SJSA1 (cell line): ENCODE results near the gene NFYC. TPM values are rescaled to one million over a fixed set of nuclear protein-coding genes. Genes with fewer than 3 reads are reported as not detected.

Experiments used
- DNase-seq, 2 experiments: peaks; one replicate each; pipeline ENCODE4 v3.0.0-alpha.2; 2015 to 2020; ENCODE audit warnings: low spot score in 2 of 2, low read depth in 1 of 2
- H3K27ac ChIP-seq: fragments of 250-450 bp; sonication (Bioruptor Pico); 2 replicates; pipeline ENCODE4 v1.5.1; 2020; ENCODE audit warnings: mild to moderate bottlenecking, moderate library complexity
- H3K27me3 ChIP-seq: fragments of 250-450 bp; sonication (Bioruptor Pico); replicated peaks from 2 replicates; pipeline ENCODE4 v1.5.1; 2020; ENCODE audit warnings: mild to moderate bottlenecking, moderate library complexity
- H3K36me3 ChIP-seq: fragments of 250-450 bp; sonication (Bioruptor Pico); 2 replicates; pipeline ENCODE4 v1.5.1; 2020; ENCODE audit warnings: mild to moderate bottlenecking
- H3K4me1 ChIP-seq: fragments of 250-450 bp; sonication (Bioruptor Pico); replicated peaks from 2 replicates; pipeline ENCODE4 v1.6.1; 2021; ENCODE audit warnings: mild to moderate bottlenecking
- H3K4me3 ChIP-seq: fragments of 250-450 bp; sonication (Bioruptor Pico); 2 replicates; pipeline ENCODE4 v1.5.1; 2020; ENCODE audit warnings: mild to moderate bottlenecking
- H3K9me3 ChIP-seq: fragments of 250-450 bp; sonication (Bioruptor Pico); replicated peaks from 2 replicates; pipeline ENCODE4 v1.5.1; 2020; ENCODE audit warnings: mild to moderate bottlenecking
- total RNA-seq: library from RNA; depleted of rRNA; stranded (reverse); fragments of >200 nt; shearing (Covaris generic); gene quantifications from 2 replicates; pipeline ENCODE4 v1.2.3, GENCODE V29; 2014

NFYC gene
- total RNA-seq, 1 experiment from 2014 or later: 32.5 TPM

DNA sequence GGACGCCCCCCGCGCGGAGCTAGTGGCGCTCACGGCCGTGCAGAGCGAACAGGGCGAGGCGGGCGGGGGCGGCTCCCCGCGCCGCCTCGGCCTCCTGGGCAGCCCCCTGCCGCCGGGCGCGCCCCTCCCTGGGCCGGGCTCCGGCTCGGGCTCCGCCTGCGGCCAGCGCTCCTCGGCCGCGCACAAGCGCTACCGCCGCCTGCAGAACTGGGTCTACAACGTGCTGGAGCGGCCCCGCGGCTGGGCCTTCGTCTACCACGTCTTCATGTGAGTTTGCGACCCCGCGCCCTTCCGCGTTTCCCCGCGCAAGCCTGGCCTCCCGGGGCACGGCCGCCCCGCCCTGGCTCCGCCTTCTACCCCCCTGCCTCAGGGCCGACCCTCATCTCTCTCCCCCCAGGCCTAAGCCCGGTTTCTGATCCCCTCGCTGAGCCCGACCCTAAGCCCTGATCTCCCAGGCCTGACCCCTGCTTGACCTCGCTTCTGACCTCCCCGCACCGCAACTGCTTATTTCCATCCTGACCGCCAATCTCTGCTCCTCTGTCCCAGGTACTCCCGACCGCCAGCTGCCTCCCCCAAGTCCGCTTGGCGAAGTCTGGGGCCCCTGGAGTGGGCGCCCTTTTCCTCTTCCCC is 92.8 kb downstream of the NFYC start:
- no peak overlapping the region for H3K4me3 ChIP-seq
- DNase-seq: no peak
- H3K4me1 ChIP-seq: peaks cover 10% of the 10 kb centered on the region
- H3K9me3 ChIP-seq: no peaks in the 10 kb centered on the region
- H3K27ac ChIP-seq: no peak overlapping the region
- peaks cover 26% of the 10 kb centered on the region for H3K27me3 ChIP-seq
- no peaks in the 10 kb centered on the region for H3K36me3 ChIP-seq

GRCh38 chr1:40784771-40785151 is 93.3 kb downstream of the NFYC start:
- Histone ChIP-seq H3K9me3 (no peaks in the 10 kb centered on the region), H3K36me3 (no peaks in the 10 kb centered on the region), H3K27ac (no peak overlapping the region), H3K4me1 (peaks cover 10% of the 10 kb centered on the region), H3K4me3 (no peak overlapping the region), H3K27me3 (peaks cover 26% of the 10 kb centered on the region)
- DNase-seq: no peak

- Histone ChIP-seq H3K4me1 (peaks cover 10% of the 10 kb centered on the region), H3K9me3 (no peaks in the 10 kb centered on the region), H3K27ac (no peak overlapping the region), H3K36me3 (no peaks in the 10 kb centered on the region), H3K27me3 (peaks cover 26% of the 10 kb centered on the region), H3K4me3 (no peak overlapping the region)
- DNase-seq: no peak
Observed at GRCh38 chr1:40785446-40785845, 93.9 kb downstream of the NFYC start.

DNA sequence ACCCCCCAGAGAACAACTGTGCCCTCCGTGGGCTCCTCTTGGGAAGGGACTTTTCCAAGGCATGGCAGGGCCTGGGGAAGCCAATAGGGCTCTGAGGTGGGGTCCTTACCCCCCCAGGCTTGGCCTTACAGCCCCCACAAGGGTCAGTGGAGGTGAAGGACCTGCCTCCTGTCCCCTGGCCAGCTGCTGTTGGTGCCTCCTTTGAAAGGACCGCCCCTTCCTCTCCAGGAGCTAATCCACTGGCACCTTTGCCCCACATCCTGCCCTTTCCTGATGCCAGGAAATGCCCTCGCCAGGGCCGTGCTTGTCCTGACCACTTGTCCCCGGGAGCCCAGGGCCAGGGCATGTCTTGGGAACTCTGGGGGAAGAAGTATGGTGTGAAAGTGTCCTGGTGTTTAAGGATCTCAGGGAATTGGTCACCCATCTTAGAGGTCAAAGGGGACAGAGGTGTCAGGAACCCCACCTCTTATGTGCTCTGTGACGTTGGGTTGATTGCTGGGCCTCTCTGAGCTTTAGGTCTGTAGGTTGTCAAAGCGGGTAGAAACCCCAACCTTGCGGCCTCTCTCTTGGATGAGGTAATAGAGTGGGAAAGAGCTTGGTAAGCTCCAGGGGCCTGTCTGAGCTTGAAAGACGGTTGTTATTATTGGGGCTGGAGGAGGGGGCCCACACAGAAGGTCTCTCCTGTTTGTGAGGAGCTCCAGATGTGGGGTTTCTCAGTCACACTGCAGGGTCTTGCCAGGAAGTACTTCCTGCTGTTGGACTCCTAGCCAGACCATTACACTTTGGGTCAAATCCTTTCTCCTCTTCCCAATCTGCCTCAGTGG is 94.9 kb downstream of the NFYC start:
- Histone ChIP-seq H3K4me3 (no peak overlapping the region), H3K27me3 (peaks cover 26% of the 10 kb centered on the region), H3K4me1 (peaks cover 10% of the 10 kb centered on the region), H3K27ac (no peak overlapping the region), H3K9me3 (no peaks in the 10 kb centered on the region), H3K36me3 (no peaks in the 10 kb centered on the region)
- no peak for DNase-seq

GRCh38 chr1:40786995-40787705 is 95.6 kb downstream of the NFYC start:
- no peak for DNase-seq
- H3K36me3 ChIP-seq: no peaks in the 10 kb centered on the region
- no peaks in the 10 kb centered on the region for H3K9me3 ChIP-seq
- H3K4me3 ChIP-seq: no peak overlapping the region
- H3K27ac ChIP-seq: no peak overlapping the region
- H3K27me3 ChIP-seq: peaks cover 25% of the 10 kb centered on the region
- peaks cover 10% of the 10 kb centered on the region for H3K4me1 ChIP-seq

DNA sequence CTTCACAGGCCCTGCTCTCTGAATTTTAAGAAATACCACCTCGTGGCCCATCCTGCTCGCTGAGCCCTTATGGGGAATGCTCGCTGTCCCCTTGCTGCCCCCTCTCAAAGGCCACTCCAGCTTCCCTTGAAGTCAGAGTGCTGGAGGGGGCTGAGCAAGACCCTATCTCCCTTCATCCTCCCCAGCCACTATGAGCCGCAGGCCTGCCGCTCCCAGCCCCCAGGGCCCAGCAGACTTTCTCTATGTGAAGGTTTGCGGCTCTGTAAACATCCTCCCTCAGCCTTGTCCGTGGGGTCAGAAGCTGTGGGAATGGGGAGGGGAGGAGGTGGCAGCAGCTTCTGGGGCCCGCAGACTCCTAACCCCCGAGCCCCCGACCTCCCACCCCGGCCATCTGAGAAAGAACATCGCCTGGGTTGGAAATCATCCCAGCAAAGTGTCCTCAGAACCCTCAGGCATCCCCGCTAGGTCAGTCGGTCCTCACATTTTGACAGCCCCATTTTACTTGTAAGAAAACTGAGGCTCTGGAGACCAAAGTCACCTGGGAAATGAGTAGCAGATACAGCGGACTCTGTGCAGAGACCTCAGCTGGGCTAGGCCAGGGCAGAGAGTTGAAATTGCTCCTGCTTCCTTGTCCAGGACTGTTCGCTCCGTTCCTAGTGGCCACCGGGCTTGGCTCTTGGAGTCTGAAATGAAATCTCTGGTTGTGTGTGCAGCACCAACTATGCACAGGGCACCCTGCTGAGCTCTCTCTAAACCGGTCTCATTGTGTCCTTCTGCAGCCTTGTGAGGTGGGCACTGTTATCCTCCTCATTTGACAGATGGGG is 96.4 kb downstream of the NFYC start:
- Histone ChIP-seq H3K27ac (no peak overlapping the region), H3K36me3 (no peaks in the 10 kb centered on the region), H3K27me3 (peaks cover 18% of the 10 kb centered on the region), H3K9me3 (no peaks in the 10 kb centered on the region), H3K4me3 (no peak overlapping the region), H3K4me1 (peaks cover 8% of the 10 kb centered on the region)
- DNase-seq: no peak

- no peak for DNase-seq
- Histone ChIP-seq H3K27me3 (peaks cover 12% of the 10 kb centered on the region), H3K27ac (no peak overlapping the region), H3K36me3 (no peaks in the 10 kb centered on the region), H3K4me1 (0 out of 2 replicates have a peak, but pooled peaks cover 3% of the 10 kb centered on the region), H3K4me3 (no peak overlapping the region), H3K9me3 (no peaks in the 10 kb centered on the region)
Observed at GRCh38 chr1:40788561-40789341, 97.2 kb downstream of the NFYC start.

- Histone ChIP-seq H3K9me3 (no peaks in the 10 kb centered on the region), H3K27me3 (peaks cover 14% of the 10 kb centered on the region)
Observed at GRCh38 chr1:40789342-40789598, 97.8 kb downstream of the NFYC start.

DNA sequence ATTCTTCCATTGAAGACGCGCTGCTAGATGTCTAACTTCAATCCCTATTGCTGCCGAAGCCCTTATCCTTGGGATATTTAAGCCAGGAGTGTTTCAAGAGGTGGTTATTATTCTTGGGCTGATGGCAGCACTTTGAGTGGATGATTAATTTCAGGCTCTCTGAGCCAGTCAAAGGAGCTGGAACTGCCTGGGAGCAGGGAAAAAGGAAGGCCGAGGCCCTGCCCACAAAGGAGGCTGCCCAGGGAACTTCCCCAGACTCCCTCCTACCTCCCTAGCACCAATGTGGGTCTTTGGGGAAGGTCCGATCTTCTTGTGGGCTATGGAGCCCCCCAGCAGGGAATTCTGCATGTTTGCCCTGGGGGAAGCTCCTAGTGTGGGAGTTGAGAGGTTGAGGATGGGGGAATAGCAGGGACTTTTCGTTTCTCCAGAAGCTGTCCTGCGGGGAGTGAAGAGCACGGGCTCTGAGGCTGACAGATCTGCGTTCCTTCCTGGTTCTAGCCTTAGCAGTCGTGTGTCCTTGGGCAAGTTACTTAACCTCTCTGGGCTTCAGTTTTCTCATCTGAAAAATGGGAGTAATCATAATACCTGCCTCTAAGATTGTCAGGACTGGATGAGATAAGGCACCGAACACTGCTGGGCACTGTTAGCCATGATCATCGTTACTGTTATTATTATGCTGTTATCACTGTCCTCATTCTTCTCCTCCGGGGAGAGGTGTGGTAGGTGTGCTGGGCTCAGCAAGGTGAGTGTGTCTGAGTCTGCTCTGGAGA is 98.3 kb downstream of the NFYC start:
- H3K27me3 ChIP-seq: peaks cover 9% of the 10 kb centered on the region; the same call in 1 of the 2 replicates
- H3K4me1 ChIP-seq: no peaks in the 10 kb centered on the region
- no peaks in the 10 kb centered on the region for H3K36me3 ChIP-seq
- no peak overlapping the region for H3K4me3 ChIP-seq
- H3K9me3 ChIP-seq: no peaks in the 10 kb centered on the region
- H3K27ac ChIP-seq: no peak overlapping the region
- DNase-seq: no peak

More at GRCh38 chr1:40789342-40789598, 97.8 kb downstream of the NFYC start:
- Histone ChIP-seq H3K4me1 (0 out of 2 replicates have a peak, but pooled peaks cover under 1% of the 10 kb centered on the region), H3K27ac (no peak overlapping the region), H3K36me3 (no peaks in the 10 kb centered on the region), H3K4me3 (no peak overlapping the region)
- no peak for DNase-seq

DNA sequence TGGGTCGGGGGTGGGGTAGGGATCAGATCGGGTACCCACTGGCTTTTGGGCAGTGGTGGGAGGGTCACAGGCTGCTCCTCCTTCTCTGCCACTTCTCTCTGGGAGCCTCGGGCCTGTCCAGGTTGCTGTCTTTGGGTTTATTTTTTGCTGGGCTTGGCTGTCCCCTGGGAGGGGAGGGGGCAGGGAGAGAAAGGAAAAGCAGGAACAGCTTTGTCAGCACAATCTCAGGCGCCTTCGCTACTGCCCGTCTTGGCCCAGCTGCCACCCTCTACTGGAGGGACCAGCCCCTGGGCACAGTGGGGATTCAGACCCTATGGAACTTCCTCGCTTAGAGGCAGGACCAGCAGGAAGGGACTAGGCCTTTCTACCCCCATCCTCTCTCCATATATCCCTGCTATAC is 100.5 kb downstream of the NFYC start:
- H3K27ac ChIP-seq: no peak overlapping the region
- H3K36me3 ChIP-seq: no peaks in the 10 kb centered on the region
- H3K27me3 ChIP-seq: peaks cover 8% of the 10 kb centered on the region; the same call in 1 of the 2 replicates
- DNase-seq: no peak
- H3K4me3 ChIP-seq: no peak overlapping the region
- no peaks in the 10 kb centered on the region for H3K9me3 ChIP-seq
- no peaks in the 10 kb centered on the region for H3K4me1 ChIP-seq

DNA sequence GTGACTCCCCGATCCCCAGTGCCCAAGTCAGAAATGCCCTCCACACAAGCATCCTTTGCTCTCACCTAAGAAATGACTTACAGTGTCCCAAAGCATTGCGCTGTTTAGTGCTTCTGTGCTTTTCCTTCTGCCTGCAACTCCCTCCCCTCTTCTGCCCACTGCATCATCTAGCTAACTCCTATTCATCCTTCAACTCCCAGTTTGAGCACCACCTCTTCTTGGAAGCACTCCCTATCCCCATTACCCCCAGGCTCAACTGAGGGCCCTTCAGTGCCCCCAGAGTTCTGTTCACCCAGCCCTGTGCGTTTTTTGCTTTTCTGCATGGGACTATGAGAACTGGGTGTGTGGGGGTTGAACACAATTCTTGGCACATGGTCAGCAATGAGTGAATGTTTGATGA is 102.1 kb downstream of the NFYC start:
- DNase-seq: no peak
- no peak overlapping the region for H3K27ac ChIP-seq
- no peak overlapping the region for H3K4me3 ChIP-seq
- no peaks in the 10 kb centered on the region for H3K4me1 ChIP-seq
- peaks cover 8% of the 10 kb centered on the region; the same call in 1 of the 2 replicates for H3K27me3 ChIP-seq
- H3K9me3 ChIP-seq: no peaks in the 10 kb centered on the region
- H3K36me3 ChIP-seq: no peaks in the 10 kb centered on the region

GRCh38 chr1:40794048-40794447 is 102.5 kb downstream of the NFYC start:
- no peak overlapping the region for H3K4me3 ChIP-seq
- DNase-seq: no peak
- no peaks in the 10 kb centered on the region for H3K9me3 ChIP-seq
- no peak overlapping the region for H3K27ac ChIP-seq
- peaks cover 8% of the 10 kb centered on the region; the same call in 1 of the 2 replicates for H3K27me3 ChIP-seq
- H3K36me3 ChIP-seq: no peaks in the 10 kb centered on the region
- no peaks in the 10 kb centered on the region for H3K4me1 ChIP-seq
